ENCODE measurements around the gene TRAF3IP1.
"Not testable (repeated sequence)": the region's sequence is repeated elsewhere in the genome, so short reads cannot be mapped to it uniquely, and the experiment has no call there.

Gene TRAF3IP1

GRCh38 chr2:238305092-238305862 is 15.0 kb upstream of the TRAF3IP1 start:
- Histone ChIP-seq H3K9ac (ENCODE audit: low read length) (no peak overlapping the region), H3K36me3 (ENCODE audit: control insufficient read depth, insufficient read depth, low read length) (no peaks in the 10 kb centered on the region), H3K27me3 (ENCODE audit: control insufficient read depth, insufficient read depth, low read length) (no peaks in the 10 kb centered on the region)

GRCh38 chr2:238305965-238306671 is 14.2 kb upstream of the TRAF3IP1 start:
- Histone ChIP-seq H3K27me3 (ENCODE audit: control insufficient read depth, insufficient read depth, low read length) (no peaks in the 10 kb centered on the region), H3K4me3 (ENCODE audit: low read length) (no peak overlapping the region), H3K9ac (ENCODE audit: low read length) (no peak overlapping the region), H3K4me1 (ENCODE audit: control insufficient read depth, insufficient read depth, low read length) (no peaks in the 10 kb centered on the region), H3K36me3 (ENCODE audit: control insufficient read depth, insufficient read depth, low read length) (no peaks in the 10 kb centered on the region), H3K27ac (ENCODE audit: low read depth, low read length) (no peak overlapping the region)

More at GRCh38 chr2:238305092-238305862, 15.0 kb upstream of the TRAF3IP1 start:
- Histone ChIP-seq H3K27ac (ENCODE audit: low read depth, low read length) (no peak overlapping the region), H3K4me1 (ENCODE audit: control insufficient read depth, insufficient read depth, low read length) (no peaks in the 10 kb centered on the region), H3K4me3 (ENCODE audit: low read length) (no peak overlapping the region)

- H3K9ac ChIP-seq (ENCODE audit: low read length), result no peak overlapping the region
- H3K27ac ChIP-seq (ENCODE audit: low read depth, low read length), result no peak overlapping the region
- no peak overlapping the region for H3K4me3 ChIP-seq (ENCODE audit: low read length)
- H3K27me3 ChIP-seq (ENCODE audit: control insufficient read depth, insufficient read depth, low read length), result no peaks in the 10 kb centered on the region
- H3K4me1 ChIP-seq (ENCODE audit: control insufficient read depth, insufficient read depth, low read length), result no peaks in the 10 kb centered on the region
- no peaks in the 10 kb centered on the region for H3K36me3 ChIP-seq (ENCODE audit: control insufficient read depth, insufficient read depth, low read length)
Measured at GRCh38 chr2:238306672-238306998, 13.7 kb upstream of the TRAF3IP1 start.

GRCh38 chr2:238308177-238308576 is 12.1 kb upstream of the TRAF3IP1 start:
- Histone ChIP-seq H3K4me3 (ENCODE audit: low read length) (no peak overlapping the region), H3K4me1 (ENCODE audit: control insufficient read depth, insufficient read depth, low read length) (no peaks in the 10 kb centered on the region), H3K9ac (ENCODE audit: low read length) (no peak overlapping the region), H3K27me3 (ENCODE audit: control insufficient read depth, insufficient read depth, low read length) (no peaks in the 10 kb centered on the region), H3K27ac (ENCODE audit: low read depth, low read length) (no peak overlapping the region), H3K36me3 (ENCODE audit: control insufficient read depth, insufficient read depth, low read length) (no peaks in the 10 kb centered on the region)

- H3K36me3 ChIP-seq (ENCODE audit: control insufficient read depth, insufficient read depth, low read length); H3K9ac ChIP-seq (ENCODE audit: low read length); H3K27me3 ChIP-seq (ENCODE audit: control insufficient read depth, insufficient read depth, low read length); H3K27ac ChIP-seq (ENCODE audit: low read depth, low read length); H3K4me3 ChIP-seq (ENCODE audit: low read length); H3K4me1 ChIP-seq (ENCODE audit: control insufficient read depth, insufficient read depth, low read length): not testable (repeated sequence)
Measured at GRCh38 chr2:238310721-238311120, 9.6 kb upstream of the TRAF3IP1 start.

- Histone ChIP-seq H3K27me3 (ENCODE audit: control insufficient read depth, insufficient read depth, low read length) (no peaks in the 10 kb centered on the region), H3K36me3 (ENCODE audit: control insufficient read depth, insufficient read depth, low read length) (no peaks in the 10 kb centered on the region), H3K4me1 (ENCODE audit: control insufficient read depth, insufficient read depth, low read length) (no peaks in the 10 kb centered on the region), H3K27ac (ENCODE audit: low read depth, low read length) (no peak overlapping the region), H3K4me3 (ENCODE audit: low read length) (no peak overlapping the region), H3K9ac (ENCODE audit: low read length) (no peak overlapping the region)
Measured at GRCh38 chr2:238313289-238313990, 6.9 kb upstream of the TRAF3IP1 start.

GRCh38 chr2:238313991-238314350 is 6.3 kb upstream of the TRAF3IP1 start:
- Histone ChIP-seq H3K4me3 (ENCODE audit: low read length) (no peak overlapping the region), H3K27ac (ENCODE audit: low read depth, low read length) (no peak overlapping the region), H3K27me3 (ENCODE audit: control insufficient read depth, insufficient read depth, low read length) (no peaks in the 10 kb centered on the region), H3K4me1 (ENCODE audit: control insufficient read depth, insufficient read depth, low read length) (no peaks in the 10 kb centered on the region), H3K36me3 (ENCODE audit: control insufficient read depth, insufficient read depth, low read length) (no peaks in the 10 kb centered on the region), H3K9ac (ENCODE audit: low read length) (no peak overlapping the region)

- Histone ChIP-seq H3K9ac (ENCODE audit: low read length) (no peak overlapping the region), H3K4me3 (ENCODE audit: low read length) (no peak overlapping the region), H3K27me3 (ENCODE audit: control insufficient read depth, insufficient read depth, low read length) (no peaks in the 10 kb centered on the region), H3K27ac (ENCODE audit: low read depth, low read length) (no peak overlapping the region), H3K4me1 (ENCODE audit: control insufficient read depth, insufficient read depth, low read length) (no peaks in the 10 kb centered on the region), H3K36me3 (ENCODE audit: control insufficient read depth, insufficient read depth, low read length) (no peaks in the 10 kb centered on the region)
Measured at GRCh38 chr2:238314576-238314975, 5.7 kb upstream of the TRAF3IP1 start.

- Histone ChIP-seq H3K4me1 (ENCODE audit: control insufficient read depth, insufficient read depth, low read length) (no peaks in the 10 kb centered on the region), H3K27ac (ENCODE audit: low read depth, low read length) (no peak overlapping the region), H3K36me3 (ENCODE audit: control insufficient read depth, insufficient read depth, low read length) (no peaks in the 10 kb centered on the region), H3K4me3 (ENCODE audit: low read length) (no peak overlapping the region), H3K27me3 (ENCODE audit: control insufficient read depth, insufficient read depth, low read length) (no peaks in the 10 kb centered on the region), H3K9ac (ENCODE audit: low read length) (no peak overlapping the region)
Measured at GRCh38 chr2:238315031-238315595, 5.2 kb upstream of the TRAF3IP1 start.

- no peak overlapping the region for H3K9ac ChIP-seq (ENCODE audit: low read length)
- peaks cover 5% of the 10 kb centered on the region for H3K4me1 ChIP-seq (ENCODE audit: control insufficient read depth, insufficient read depth, low read length)
- no peaks in the 10 kb centered on the region for H3K27me3 ChIP-seq (ENCODE audit: control insufficient read depth, insufficient read depth, low read length)
- H3K27ac ChIP-seq (ENCODE audit: low read depth, low read length), result no peak overlapping the region
- peak overlapping the region; percentile 72 for H3K4me3 ChIP-seq (ENCODE audit: low read length)
- H3K36me3 ChIP-seq (ENCODE audit: control insufficient read depth, insufficient read depth, low read length), result peaks cover 3% of the 10 kb centered on the region
Measured at GRCh38 chr2:238320648-238321281, 447 bp downstream of the TRAF3IP1 start.

GRCh38 chr2:238321467-238321866 is 1.1 kb downstream of the TRAF3IP1 start:
- Histone ChIP-seq H3K4me1 (ENCODE audit: control insufficient read depth, insufficient read depth, low read length) (peaks cover 5% of the 10 kb centered on the region), H3K36me3 (ENCODE audit: control insufficient read depth, insufficient read depth, low read length) (peaks cover 3% of the 10 kb centered on the region), H3K9ac (ENCODE audit: low read length) (no peak overlapping the region), H3K27me3 (ENCODE audit: control insufficient read depth, insufficient read depth, low read length) (no peaks in the 10 kb centered on the region), H3K4me3 (ENCODE audit: low read length) (peak overlapping the region; percentile 72), H3K27ac (ENCODE audit: low read depth, low read length) (no peak overlapping the region)

GRCh38 chr2:238322001-238322411 is 1.7 kb downstream of the TRAF3IP1 start:
- Histone ChIP-seq H3K4me3 (ENCODE audit: low read length) (no peak overlapping the region), H3K27me3 (ENCODE audit: control insufficient read depth, insufficient read depth, low read length) (no peaks in the 10 kb centered on the region), H3K36me3 (ENCODE audit: control insufficient read depth, insufficient read depth, low read length) (peaks cover 3% of the 10 kb centered on the region), H3K9ac (ENCODE audit: low read length) (no peak overlapping the region), H3K4me1 (ENCODE audit: control insufficient read depth, insufficient read depth, low read length) (peaks cover 5% of the 10 kb centered on the region), H3K27ac (ENCODE audit: low read depth, low read length) (no peak overlapping the region)
